ENCODE measurements around the gene KRT78.

KRT78 gene

GRCh38 chr12:52838609-52839435, 10.0 kb downstream of the KRT78 start:
- Histone ChIP-seq H3K27ac (no peak overlapping the region), H3K9me3 (ENCODE audit: low read depth, low read length) (no peaks in the 10 kb centered on the region), H3K9ac (ENCODE audit: insufficient read length) (no peak overlapping the region), H3K4me3 (no peak overlapping the region), H3K36me3 (ENCODE audit: insufficient read depth, low read length) (no peaks in the 10 kb centered on the region)
- no peak for DNase-seq (ENCODE audit: low read depth, low spot score)
- TF ChIP-seq POLR2AphosphoS5 (IDR thresholded peaks at IDR 0.05; ENCODE audit: borderline replicate concordance, low read depth, low read length) (no peak), EZH2 (IDR thresholded peaks at IDR 0.05) (no peak), FOXP2 (optimal IDR thresholded peaks at IDR 0.05; ENCODE audit: control extremely low read depth, extremely low read length, insufficient read depth) (no peak)

DNA sequence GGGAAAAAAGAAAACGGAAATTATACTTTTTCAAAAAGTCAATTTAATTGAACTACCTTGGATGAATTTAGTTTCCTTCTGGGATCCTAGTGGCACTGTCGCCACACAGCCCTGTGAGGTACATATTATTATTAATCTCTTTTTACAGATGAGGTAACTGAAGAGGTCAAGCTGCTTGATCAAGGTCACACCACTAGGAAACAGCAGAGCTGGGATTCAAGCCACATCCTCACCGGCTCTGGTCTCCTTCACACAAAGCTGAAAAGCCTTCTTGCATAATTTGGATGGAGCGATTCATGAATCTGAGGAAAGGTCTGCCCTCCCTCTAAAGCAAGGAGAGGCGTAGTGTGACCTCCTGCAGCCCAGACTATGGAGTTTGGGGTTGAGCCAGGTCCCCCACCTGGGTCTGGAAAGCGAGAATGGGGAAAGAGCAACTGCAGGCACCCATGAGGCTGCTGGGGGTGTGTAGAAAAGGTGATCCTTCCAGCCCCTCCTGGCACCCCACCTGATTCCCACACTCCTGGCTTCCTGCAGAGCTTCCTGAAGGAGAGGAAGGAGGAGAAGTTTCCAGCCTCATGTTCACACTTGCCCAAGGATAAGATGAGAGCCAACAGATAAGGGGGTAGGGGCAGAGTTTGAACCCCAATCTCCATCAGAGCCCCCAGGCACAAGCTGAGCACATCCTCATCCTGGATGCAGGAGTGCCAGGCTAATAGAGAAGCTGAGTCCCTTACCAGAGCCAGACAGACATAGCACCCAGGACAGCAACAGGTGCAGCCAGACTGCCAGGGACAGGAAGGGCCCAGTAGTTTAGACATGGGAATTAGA, 10.8 kb downstream of the KRT78 start:
- no peak for TF ChIP-seq POLR2AphosphoS5 (IDR thresholded peaks at IDR 0.05; ENCODE audit: borderline replicate concordance, low read depth, low read length)
- TF ChIP-seq EZH2 (IDR thresholded peaks at IDR 0.05) = no peak
- no peak for TF ChIP-seq FOXP2 (optimal IDR thresholded peaks at IDR 0.05; ENCODE audit: control extremely low read depth, extremely low read length, insufficient read depth)
- no peak for DNase-seq (ENCODE audit: low read depth, low spot score)
- Histone ChIP-seq H3K9me3 (ENCODE audit: low read depth, low read length) (no peaks in the 10 kb centered on the region), H3K36me3 (ENCODE audit: insufficient read depth, low read length) (no peaks in the 10 kb centered on the region), H3K27ac (no peak overlapping the region), H3K9ac (ENCODE audit: insufficient read length) (no peak overlapping the region), H3K4me3 (no peak overlapping the region)

- no peaks in the 10 kb centered on the region for H3K9me3 ChIP-seq (ENCODE audit: low read depth, low read length)
- no peak overlapping the region for H3K27ac ChIP-seq
- H3K9ac ChIP-seq (ENCODE audit: insufficient read length) = no peak overlapping the region
- H3K36me3 ChIP-seq (ENCODE audit: insufficient read depth, low read length) = no peaks in the 10 kb centered on the region
- H3K4me3 ChIP-seq = no peak overlapping the region
- no peak for TF ChIP-seq EZH2 (IDR thresholded peaks at IDR 0.05)
- no peak for DNase-seq (ENCODE audit: low read depth, low spot score)
Measured at GRCh38 chr12:52837413-52837741, 11.4 kb downstream of the KRT78 start.

GRCh38 chr12:52836491-52837412, 12.0 kb downstream of the KRT78 start:
- H3K9me3 ChIP-seq (ENCODE audit: low read depth, low read length) = no peaks in the 10 kb centered on the region
- TF ChIP-seq FOXP2 (optimal IDR thresholded peaks at IDR 0.05; ENCODE audit: control extremely low read depth, extremely low read length, insufficient read depth) (no peak), EZH2 (IDR thresholded peaks at IDR 0.05) (no peak), POLR2AphosphoS5 (IDR thresholded peaks at IDR 0.05; ENCODE audit: borderline replicate concordance, low read depth, low read length) (no peak)
- no peak overlapping the region for H3K27ac ChIP-seq
- no peak for DNase-seq (ENCODE audit: low read depth, low spot score)
- H3K9ac ChIP-seq (ENCODE audit: insufficient read length) = no peak overlapping the region
- no peak overlapping the region for H3K4me3 ChIP-seq
- H3K36me3 ChIP-seq (ENCODE audit: insufficient read depth, low read length) = no peaks in the 10 kb centered on the region

- DNase-seq (ENCODE audit: low read depth, low spot score) = no peak
- no peak overlapping the region for H3K9ac ChIP-seq (ENCODE audit: insufficient read length)
- H3K36me3 ChIP-seq (ENCODE audit: insufficient read depth, low read length) = no peaks in the 10 kb centered on the region
- no peak overlapping the region for H3K27ac ChIP-seq
- TF ChIP-seq EZH2 (IDR thresholded peaks at IDR 0.05) = no peak
- no peak for TF ChIP-seq POLR2AphosphoS5 (IDR thresholded peaks at IDR 0.05; ENCODE audit: borderline replicate concordance, low read depth, low read length)
- TF ChIP-seq FOXP2 (optimal IDR thresholded peaks at IDR 0.05; ENCODE audit: control extremely low read depth, extremely low read length, insufficient read depth) = no peak
- no peak overlapping the region for H3K4me3 ChIP-seq
- no peaks in the 10 kb centered on the region for H3K9me3 ChIP-seq (ENCODE audit: low read depth, low read length)
Measured at GRCh38 chr12:52836042-52836466, 12.7 kb downstream of the KRT78 start.

GRCh38 chr12:52835271-52836041, 13.3 kb downstream of the KRT78 start:
- DNase-seq (ENCODE audit: low read depth, low spot score) = no peak
- Histone ChIP-seq H3K4me3 (no peak overlapping the region), H3K27ac (no peak overlapping the region), H3K9me3 (ENCODE audit: low read depth, low read length) (no peaks in the 10 kb centered on the region), H3K9ac (ENCODE audit: insufficient read length) (no peak overlapping the region), H3K36me3 (ENCODE audit: insufficient read depth, low read length) (no peaks in the 10 kb centered on the region)
- TF ChIP-seq FOXP2 (optimal IDR thresholded peaks at IDR 0.05; ENCODE audit: control extremely low read depth, extremely low read length, insufficient read depth) (no peak), POLR2AphosphoS5 (IDR thresholded peaks at IDR 0.05; ENCODE audit: borderline replicate concordance, low read depth, low read length) (no peak)

DNA sequence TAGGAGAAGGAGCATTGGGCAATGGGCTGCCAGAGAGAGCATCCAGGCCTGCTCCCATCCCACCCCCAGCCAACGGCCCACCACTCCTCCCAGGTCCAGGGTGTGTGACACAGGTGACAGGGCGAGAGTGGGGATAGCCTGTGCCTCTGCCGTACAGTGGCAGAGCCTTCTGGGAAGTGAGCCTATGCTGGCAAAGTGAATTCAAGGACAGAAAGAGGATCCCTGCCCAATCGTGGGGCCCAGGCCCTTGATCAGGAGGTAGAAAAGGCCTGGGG, 14.1 kb downstream of the KRT78 start:
- Histone ChIP-seq H3K9ac (ENCODE audit: insufficient read length) (no peak overlapping the region), H3K4me3 (no peak overlapping the region), H3K36me3 (ENCODE audit: insufficient read depth, low read length) (no peaks in the 10 kb centered on the region), H3K27ac (no peak overlapping the region), H3K9me3 (ENCODE audit: low read depth, low read length) (no peaks in the 10 kb centered on the region)
- TF ChIP-seq EZH2 (IDR thresholded peaks at IDR 0.05) (no peak), POLR2AphosphoS5 (IDR thresholded peaks at IDR 0.05; ENCODE audit: borderline replicate concordance, low read depth, low read length) (no peak)
- DNase-seq (ENCODE audit: low read depth, low spot score) = no peak
